HTR-8/SVneo (cell line): Measurements from ENCODE around the gene NPIPB8.
"Not testable (repeated sequence)": the region's sequence is repeated elsewhere in the genome, so short reads cannot be mapped to it uniquely, and the experiment has no call there.

Source experiments
- DNase-seq: peaks from one replicate; pipeline ENCODE4 v3.0.0; 2011; ENCODE audit warnings: low spot score, mixed read lengths; ENCODE audit not compliant: insufficient read length
- FAIRE-seq: peaks from 2 replicates; lab custom pipeline; 2011; peaks lifted over from hg19 to GRCh38; lab: Jason Lieb, UNC

The NPIPB8 gene

DNA sequence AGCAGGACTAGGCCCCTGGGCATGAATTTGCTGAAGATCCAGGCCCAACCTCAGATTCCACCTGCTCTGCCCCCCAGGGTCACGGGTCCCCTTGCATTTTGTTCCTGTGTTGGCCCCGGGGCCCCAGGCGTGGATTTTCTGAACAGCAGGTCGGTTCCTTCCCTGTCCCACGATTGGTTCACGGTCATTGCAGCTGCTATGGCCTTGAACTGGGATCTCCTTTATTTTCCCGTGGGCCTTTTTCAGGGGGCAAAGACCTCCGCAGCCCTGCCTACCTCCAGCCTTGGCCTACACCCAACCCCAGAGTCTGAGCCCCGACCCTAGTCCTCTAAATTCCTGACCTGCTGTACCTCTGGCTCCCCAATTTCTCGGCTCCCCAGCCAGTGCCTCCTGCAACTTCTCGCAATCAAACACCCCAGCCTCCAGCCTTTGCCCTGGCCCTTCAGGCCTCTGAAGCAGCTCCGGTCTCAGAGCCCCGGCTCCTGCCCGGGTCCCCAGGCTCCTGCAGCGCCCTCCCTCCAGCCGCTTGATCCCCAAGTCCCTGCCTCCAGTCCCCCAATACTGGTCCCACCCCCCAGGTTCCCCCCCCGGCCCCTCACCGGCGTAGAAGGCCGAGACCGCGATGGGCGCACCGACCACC, 15.2 kb upstream of the NPIPB8 start:
- not testable (repeated sequence) for FAIRE-seq, DNase-seq

DNA sequence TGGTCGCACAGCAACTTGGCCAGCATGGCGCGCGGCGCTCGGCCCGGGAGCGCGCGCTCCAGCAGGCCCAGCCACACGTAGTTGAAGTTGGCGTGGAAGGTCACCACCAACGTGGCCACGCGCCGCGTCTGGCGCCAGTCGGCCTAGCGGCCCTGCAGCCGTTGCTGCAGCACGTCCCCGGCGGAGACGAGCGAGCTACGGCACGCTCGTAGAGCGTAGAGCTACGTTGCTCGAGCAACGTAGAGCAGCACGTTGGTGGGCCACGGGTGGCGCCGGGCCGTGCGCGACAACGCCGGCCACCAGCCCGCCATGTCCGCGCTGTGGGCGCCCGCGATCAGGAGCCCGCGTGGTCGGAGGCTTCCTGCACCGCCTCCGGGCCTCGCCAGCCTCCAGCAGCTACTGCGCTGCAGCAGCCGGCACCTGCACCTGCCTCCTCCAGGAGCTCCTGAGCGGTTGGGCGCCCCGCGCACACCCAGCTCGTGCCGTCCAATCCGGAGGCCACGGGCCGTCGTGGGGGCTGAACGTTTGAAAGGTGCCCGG, 14.6 kb upstream of the NPIPB8 start:
- no peak for FAIRE-seq
- no peak for DNase-seq

DNA sequence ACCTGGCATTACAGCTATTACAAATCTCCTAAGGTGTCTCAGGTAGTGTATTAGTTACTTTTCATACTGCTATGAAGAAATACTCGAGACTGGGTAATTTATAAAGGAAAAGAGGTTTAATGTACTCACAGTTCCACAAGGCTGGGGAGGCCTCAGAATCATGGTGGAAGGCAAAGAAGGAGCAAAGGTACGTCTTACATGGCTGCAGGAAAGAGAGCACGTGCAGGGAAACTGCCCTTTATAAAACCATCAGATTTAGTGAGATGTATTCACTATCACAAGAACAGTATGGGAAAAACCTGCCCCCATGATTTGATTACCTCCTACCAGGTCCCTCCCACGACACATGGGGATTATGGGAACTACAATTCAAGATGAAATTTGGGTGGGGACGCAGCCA, 7.0 kb upstream of the NPIPB8 start:
- FAIRE-seq, result not testable (repeated sequence)

DNA sequence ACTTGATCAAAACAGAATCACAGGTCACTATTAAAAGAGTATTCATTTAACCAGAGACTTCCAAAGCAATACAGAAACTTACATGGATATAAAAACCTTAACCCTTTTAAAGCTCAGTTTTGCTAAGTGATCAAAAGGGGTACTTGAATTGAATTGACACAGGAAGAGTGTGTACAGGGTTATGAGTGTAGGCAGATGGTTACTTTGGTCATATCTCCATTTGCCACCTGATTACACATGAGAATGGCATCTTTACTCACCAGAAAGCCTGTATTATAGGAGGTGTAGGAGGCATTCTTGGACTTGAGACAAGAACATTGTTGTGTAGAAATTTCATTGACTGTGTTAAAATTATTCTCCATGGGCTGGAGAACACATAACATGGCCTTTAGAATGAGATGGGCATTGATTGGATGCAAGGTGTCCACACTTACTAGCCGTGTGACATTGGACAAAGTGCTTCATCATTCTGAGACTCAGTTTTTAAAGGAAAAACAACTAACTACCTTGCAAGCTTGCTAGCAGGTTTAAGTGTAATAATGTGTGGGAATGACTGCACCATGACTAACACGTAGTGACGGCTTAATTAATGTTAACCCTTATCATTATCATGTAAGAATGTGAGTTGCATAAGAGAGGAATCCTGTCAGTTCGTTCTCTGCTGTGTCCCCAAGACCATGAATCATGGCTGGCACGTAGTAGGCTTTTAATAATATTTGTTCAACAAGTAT, 1.6 kb upstream of the NPIPB8 start:
- not testable (repeated sequence) for DNase-seq, FAIRE-seq

More for the DNA sequence above, 7.0 kb upstream of the NPIPB8 start:
- DNase-seq, result not testable (repeated sequence)

DNA sequence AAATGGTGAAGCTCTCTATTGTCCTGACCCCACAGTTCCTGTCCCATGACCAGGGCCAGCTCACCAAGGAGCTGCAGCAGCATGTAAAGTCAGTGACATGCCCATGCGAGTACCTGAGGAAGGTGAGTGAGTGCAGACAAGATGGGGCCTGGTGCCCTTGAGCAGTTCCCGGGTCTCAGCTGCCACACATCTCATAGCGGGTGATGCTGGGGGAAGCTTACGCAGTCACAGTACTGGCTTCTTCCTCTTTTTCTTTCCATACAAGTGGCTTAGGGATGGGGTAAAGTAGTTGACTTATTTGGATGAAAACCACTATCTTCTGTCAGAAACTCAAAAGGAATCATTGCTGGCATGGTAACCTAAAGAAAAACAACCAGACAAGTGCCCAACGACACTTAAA, 494 bp downstream of the NPIPB8 start:
- not testable (repeated sequence) for FAIRE-seq, DNase-seq

DNA sequence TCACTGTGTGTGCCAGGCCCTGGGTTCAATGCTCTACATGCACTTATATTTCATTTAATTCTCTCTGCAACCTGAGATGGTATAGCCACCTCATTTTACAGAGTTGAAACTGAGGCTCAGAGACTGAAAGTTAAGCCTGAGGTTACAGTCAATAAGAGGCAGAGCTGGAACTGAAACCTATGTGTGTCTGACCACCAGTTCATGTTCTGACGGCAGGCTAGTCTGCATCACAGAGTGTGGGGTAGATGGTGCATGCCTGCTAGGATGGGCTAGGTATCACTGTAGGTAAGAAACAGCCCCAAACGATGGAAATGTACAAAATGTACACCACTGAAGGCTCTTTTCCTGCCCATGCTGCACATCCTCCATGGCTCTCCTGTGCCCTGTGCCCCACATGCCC, 2.1 kb downstream of the NPIPB8 start:
- FAIRE-seq, DNase-seq: not testable (repeated sequence)

DNA sequence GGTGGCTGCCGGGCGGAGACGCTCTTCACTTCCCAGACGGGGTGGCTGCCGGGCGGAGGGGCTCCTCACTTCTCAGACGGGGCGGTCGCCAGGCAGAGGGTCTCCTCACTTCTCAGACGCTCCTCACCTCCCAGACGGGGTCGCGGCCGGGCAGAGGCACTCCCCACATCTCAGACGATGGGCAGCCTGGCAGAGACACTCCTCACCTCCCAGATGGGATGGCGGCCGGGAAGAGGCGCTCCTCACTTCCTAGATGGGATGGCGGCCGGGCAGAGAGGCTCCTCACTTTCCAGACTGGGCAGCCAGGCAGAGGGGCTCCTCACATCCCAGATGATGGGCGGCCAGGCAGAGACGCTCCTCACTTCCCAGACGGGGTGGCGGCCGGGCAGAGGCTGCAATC, 28.4 kb downstream of the NPIPB8 start:
- not testable (repeated sequence) for DNase-seq, FAIRE-seq

DNA sequence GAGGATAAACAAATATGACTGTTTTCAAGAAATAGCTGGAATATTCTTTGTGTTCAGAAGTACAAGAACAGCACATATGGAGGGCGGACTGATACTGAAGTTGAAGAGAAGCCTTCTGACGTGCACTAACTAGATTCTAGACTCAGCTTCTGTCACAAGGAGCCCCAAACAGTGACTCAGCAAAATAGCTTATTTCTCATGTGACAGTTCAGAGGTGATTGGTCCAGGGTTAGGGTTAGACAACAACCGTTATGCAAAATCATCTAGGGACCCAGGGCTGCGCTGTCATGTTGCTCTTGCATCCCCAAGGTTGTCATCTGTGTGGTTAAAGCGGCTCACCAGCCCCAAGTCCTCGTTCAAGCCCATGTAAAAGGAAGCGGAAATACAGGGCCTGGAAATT, 29.6 kb downstream of the NPIPB8 start:
- not testable (repeated sequence) for FAIRE-seq, DNase-seq

DNA sequence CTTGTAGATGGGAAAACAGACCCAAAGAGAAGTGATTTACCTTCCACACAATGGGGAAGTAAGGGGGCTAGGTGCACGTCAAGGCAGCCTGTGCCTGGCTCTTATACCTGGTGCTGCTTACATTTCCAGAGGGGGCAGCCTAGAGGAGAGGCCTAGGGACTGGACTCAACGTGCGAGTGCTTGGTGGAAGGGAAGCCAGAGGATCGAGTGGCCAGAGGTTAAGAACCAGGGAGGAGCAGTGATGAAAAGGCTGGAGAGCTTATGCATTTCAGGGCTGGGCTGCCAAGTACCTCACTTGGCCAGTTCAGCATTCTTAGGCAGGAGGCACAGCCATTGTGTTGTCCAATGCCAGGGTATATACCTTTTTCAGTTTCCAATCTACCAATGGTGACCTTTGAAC, 30.3 kb downstream of the NPIPB8 start:
- not testable (repeated sequence) for FAIRE-seq, DNase-seq

DNA sequence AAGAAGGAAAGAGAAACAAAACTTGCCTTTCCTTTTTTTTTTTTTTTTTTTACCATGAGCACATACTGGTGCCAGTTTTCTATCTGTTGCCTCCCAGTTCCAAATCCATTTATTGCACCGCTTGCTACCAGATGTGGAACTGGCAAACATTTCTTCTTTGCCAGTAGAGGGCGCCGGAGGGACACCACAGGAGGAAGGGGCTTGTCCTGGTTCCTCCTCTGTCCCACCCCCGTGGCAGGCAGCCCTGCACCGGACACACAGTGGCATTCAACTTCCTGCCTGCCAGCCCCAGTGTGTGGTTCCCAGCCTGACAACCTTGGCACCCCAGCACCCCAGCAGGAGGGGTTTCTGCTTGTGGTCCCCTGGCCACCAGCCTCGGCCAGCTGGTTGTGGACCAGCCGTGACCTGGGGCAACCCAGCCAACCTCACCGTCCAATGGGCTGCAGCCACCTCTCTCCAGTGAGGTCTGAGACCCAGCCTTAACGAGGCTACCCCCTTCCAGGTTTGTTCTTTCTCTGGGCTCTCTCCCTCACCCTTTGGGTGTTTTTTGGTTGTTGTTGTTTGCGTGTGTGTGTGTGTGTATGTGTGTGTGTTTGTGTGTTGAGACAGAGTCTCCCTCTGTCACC, 50.6 kb downstream of the NPIPB8 start:
- FAIRE-seq, DNase-seq: not testable (repeated sequence)

DNA sequence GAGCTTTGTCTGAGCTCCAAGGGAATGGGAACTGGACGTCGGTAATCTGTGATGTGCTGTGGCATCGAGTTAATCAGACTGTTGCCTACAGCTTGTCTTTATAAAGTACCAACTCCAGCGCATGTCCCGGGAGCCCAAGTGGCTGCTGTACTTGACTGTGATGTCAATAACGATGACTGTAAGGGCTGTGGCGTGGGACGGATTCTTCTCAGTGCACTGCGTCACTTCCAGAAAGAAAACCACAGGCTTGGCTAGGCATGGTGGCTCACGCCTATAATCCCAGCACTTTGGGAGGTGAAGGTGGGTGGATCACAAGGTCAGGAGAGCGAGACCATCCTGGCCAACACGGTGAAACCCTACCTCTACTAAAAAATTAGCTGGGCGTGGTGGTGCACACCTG, 51.6 kb downstream of the NPIPB8 start:
- FAIRE-seq, DNase-seq: not testable (repeated sequence)

DNA sequence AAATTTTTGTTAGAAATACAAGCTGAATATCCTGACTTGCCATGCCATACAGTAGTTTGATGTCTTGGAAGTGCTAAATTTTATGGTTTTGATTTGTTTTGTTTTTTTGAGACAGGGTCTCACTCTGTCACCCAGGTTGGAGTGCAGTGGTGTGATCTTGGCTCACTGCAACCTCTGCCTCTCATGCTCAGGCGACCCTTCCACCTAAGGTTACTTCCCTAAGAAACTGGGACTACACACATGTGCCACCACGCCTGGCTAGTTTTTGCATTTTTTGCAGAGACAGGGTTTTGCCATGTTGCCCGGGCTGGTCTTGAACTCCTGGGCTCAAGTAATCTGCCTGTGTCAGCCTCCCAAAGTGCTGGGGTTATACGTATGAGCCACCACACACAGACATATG, 53.9 kb downstream of the NPIPB8 start:
- FAIRE-seq, DNase-seq: not testable (repeated sequence)

DNA sequence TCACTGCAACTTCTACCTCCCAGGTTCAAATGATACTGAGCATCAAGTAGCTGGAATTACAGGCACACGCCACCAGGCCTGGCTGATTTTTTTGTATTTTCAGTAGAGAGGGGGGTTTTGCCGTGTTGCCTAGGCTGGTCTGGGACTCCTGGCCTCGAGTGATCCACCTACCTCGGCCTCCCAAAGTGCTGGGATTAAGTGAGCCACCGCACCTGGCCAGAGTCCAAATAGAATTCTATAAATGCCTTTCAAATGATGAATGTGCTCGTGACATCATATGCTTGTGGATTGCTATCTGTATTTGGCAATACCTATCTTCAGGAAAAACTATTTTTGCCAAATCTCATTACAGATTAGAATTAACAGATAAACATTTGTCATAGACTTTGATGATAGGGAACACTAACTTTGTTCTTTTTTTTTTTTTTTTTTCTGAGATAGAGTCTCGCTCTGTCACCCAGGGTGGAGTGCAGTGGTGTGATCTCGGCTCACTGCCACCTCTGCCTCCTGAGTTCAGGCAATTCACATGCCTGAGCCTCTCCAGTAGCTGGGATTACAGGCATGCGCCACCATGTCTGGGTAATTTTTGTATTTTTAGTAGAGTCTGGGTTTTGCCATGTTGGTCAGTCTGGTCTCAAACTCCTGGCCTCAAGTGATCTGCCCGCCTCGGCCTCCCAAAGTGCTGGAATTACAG, 55.5 kb downstream of the NPIPB8 start:
- DNase-seq, FAIRE-seq: not testable (repeated sequence)

DNA sequence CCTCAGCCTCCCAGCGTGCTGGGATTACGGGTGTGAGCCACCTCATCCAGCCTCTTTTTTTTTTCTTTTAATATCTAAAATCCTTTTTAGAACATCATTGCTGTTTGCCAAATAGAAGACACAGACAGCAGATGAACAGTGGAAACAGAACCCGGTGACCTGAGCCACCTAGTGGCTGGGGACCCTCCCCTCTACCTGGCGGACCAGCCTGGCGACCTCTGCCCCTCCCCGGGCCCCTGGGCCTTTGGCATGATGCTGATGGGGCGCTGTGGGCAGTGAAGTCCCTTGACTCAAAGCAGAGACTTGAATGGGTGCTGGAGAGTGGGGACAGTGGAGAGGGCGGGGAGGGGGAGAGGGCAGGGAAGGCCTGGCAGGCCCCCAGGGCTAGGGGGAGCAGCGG, 61.9 kb downstream of the NPIPB8 start:
- FAIRE-seq, DNase-seq: not testable (repeated sequence)

DNA sequence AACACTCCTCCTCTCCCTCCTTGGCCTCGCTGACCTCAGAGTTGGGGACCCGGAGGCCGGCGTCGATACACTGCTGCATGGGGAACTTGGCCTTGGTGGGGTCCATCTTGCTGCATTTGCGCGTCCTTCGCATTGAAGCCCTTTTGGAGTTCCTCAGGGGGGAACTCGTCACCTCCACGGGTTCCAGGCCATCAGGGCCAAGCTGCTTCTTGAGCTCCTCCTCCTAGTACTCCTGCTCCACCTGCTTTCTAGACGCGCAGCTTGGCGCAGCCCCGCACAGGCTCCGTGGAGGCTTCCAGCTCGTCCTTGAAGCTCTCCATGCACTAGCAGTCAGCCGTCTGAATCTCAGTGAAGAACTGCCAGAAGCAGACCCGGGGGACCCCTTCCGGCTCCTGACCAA, 62.5 kb downstream of the NPIPB8 start:
- DNase-seq, result not testable (repeated sequence)

DNA sequence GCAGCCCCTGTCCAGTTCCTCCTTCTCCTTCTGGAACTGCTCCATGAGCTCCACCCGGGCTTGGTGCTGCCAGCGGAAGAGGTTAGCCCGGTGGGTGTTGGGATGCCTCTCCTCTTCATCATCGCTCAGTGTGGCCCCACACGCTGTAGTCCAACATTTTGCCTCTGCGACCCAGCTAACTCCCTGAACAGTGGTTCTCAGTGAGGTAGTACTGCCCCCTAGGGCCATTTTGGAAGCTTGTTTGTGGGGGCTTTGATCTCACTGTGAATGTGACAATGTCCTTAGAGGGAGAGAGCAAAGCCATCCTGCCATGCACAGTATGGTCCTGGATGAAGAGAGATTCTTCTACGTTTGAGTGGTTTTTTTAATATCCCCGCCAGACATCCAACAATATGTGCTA, 63.5 kb downstream of the NPIPB8 start:
- not testable (repeated sequence) for FAIRE-seq, DNase-seq

More for the DNA sequence above, 62.5 kb downstream of the NPIPB8 start:
- not testable (repeated sequence) for FAIRE-seq

DNA sequence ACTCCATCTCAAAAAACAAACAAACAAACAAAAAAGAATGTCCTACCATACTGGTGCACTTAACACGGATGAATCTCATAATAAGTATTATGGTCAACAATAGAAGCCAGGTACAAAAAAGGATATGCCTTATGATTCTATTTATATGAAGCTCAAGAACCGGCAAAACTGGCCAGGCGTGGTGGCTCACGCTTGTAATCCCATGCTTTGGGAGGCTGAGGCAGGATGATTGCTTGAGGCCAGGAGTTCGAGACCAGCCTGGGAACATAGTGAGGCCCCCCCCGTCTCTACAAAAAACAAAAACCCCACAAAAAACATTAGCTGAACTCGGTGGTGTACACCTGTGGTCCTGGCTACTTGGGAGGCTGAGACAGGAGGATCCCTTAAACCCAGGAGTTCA, 66.4 kb downstream of the NPIPB8 start:
- not testable (repeated sequence) for FAIRE-seq, DNase-seq
